ENCODE measurements around the gene COMP. TPM values are rescaled to one million over a fixed set of nuclear protein-coding genes. Genes with fewer than 3 reads are reported as not detected.

COMP gene
- total RNA-seq, 1 experiment from 2014 or later = 0.13 TPM

DNA sequence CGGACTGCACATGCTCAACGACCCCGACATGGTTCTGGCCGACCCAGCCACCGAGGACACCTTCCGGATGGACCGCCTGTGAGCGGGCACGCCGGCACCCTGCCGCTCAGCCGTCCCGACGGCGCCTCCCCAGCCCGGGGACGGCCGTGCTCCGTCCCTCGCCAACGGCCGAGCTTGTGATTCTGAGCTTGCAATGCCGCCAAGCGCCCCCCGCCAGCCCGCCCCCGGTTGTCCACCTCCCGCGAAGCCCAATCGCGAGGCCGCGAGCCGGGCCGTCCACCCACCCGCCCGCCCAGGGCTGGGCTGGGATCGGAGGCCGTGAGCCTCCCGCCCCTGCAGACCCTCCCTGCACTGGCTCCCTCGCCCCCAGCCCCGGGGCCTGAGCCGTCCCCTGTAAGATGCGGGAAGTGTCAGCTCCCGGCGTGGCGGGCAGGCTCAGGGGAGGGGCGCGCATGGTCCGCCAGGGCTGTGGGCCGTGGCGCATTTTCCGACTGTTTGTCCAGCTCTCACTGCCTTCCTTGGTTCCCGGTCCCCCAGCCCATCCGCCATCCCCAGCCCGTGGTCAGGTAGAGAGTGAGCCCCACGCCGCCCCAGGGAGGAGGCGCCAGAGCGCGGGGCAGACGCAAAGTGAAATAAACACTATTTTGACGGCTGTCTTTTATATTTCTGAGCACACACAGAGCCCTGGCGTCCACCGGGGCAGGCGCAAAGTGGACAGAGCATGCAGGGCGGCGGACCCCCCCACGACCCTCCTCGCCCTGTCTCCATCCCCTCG lies 13.6 kb downstream of the COMP start:
- Mint-ChIP-seq H3K36me3 (no peaks in the 10 kb centered on the region), H3K4me1 (no peaks in the 10 kb centered on the region), H3K9me3 (no peaks in the 10 kb centered on the region), H3K4me3 (peak overlapping the region; percentile 36; the same call in 1 of the 2 replicates), H3K27me3 (ENCODE audit: low read depth) (peaks cover 96% of the 10 kb centered on the region), H3K27ac (no peak overlapping the region)
- CTCF ChIA-PET = interaction anchor here (0.7 to 1.9 kb wide), 10 partner anchors 10 to 339 kb away, joined by 3 to 15 read pairs (median 3); no protein-coding TSS in a partner anchor
- no peak; the same call in 1 of the 2 replicates for ATAC-seq
- POLR2A ChIA-PET = interaction anchor here (0.6 kb wide), 1 partner anchor 83 kb away, joined by 6 read pairs; no protein-coding TSS in a partner anchor
- TF ChIP-seq ZNF416 (CRISPR knock-in tag; IDR thresholded peaks at IDR 0.05) (no peak), CREB1 (CRISPR knock-in tag; IDR thresholded peaks at IDR 0.05) (no peak), OVOL2 (CRISPR knock-in tag; IDR thresholded peaks at IDR 0.05; ENCODE audit: borderline replicate concordance) (no peak), HMGA2 (CRISPR knock-in tag; IDR thresholded peaks at IDR 0.05) (no peak), ETV6 (CRISPR knock-in tag; IDR thresholded peaks at IDR 0.05) (no peak), ZNF138 (CRISPR knock-in tag; conservative IDR thresholded peaks at IDR 0.05) (no peak), PRRX2 (CRISPR knock-in tag; IDR thresholded peaks at IDR 0.05) (no peak), MAX (CRISPR knock-in tag; IDR thresholded peaks at IDR 0.05) (no peak), GRHL2 (CRISPR knock-in tag; IDR thresholded peaks at IDR 0.05; ENCODE audit: insufficient replicate concordance, severe bottlenecking) (no peak), ZNF532 (CRISPR knock-in tag; IDR thresholded peaks at IDR 0.05; ENCODE audit: borderline replicate concordance) (no peak)
- TF ChIP-seq, protein P1, sequence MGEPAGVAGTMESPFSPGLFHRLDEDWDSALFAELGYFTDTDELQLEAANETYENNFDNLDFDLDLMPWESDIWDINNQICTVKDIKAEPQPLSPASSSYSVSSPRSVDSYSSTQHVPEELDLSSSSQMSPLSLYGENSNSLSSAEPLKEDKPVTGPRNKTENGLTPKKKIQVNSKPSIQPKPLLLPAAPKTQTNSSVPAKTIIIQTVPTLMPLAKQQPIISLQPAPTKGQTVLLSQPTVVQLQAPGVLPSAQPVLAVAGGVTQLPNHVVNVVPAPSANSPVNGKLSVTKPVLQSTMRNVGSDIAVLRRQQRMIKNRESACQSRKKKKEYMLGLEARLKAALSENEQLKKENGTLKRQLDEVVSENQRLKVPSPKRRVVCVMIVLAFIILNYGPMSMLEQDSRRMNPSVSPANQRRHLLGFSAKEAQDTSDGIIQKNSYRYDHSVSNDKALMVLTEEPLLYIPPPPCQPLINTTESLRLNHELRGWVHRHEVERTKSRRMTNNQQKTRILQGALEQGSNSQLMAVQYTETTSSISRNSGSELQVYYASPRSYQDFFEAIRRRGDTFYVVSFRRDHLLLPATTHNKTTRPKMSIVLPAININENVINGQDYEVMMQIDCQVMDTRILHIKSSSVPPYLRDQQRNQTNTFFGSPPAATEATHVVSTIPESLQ (CRISPR knock-in tag; IDR thresholded peaks at IDR 0.05) = no peak
- TF ChIP-seq, protein P2, sequence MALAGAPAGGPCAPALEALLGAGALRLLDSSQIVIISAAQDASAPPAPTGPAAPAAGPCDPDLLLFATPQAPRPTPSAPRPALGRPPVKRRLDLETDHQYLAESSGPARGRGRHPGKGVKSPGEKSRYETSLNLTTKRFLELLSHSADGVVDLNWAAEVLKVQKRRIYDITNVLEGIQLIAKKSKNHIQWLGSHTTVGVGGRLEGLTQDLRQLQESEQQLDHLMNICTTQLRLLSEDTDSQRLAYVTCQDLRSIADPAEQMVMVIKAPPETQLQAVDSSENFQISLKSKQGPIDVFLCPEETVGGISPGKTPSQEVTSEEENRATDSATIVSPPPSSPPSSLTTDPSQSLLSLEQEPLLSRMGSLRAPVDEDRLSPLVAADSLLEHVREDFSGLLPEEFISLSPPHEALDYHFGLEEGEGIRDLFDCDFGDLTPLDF (CRISPR knock-in tag; IDR thresholded peaks at IDR 0.05) = no peak
- no peak for DNase-seq (ENCODE audit: low spot score)

- H3K27me3 Mint-ChIP-seq (ENCODE audit: low read depth) = peaks cover 96% of the 10 kb centered on the region
- H3K36me3 Mint-ChIP-seq = no peaks in the 10 kb centered on the region
- DNase-seq (ENCODE audit: low spot score) = no peak
Measured at GRCh38 chr19:18776736-18777135, 14.4 kb downstream of the COMP start.

More at GRCh38 chr19:18776736-18777135, 14.4 kb downstream of the COMP start:
- no peak for ATAC-seq
- TF ChIP-seq RELA (CRISPR knock-in tag; IDR thresholded peaks at IDR 0.05; ENCODE audit: borderline replicate concordance) (no peak), CBFB (CRISPR knock-in tag; IDR thresholded peaks at IDR 0.05; ENCODE audit: low read depth) (no peak), ZNF317 (CRISPR knock-in tag; IDR thresholded peaks at IDR 0.05; ENCODE audit: borderline replicate concordance, low read depth) (no peak), TP53 (CRISPR knock-in tag; IDR thresholded peaks at IDR 0.05) (no peak), ZNF232 (CRISPR knock-in tag; IDR thresholded peaks at IDR 0.05) (no peak), GTF2I (CRISPR knock-in tag; conservative IDR thresholded peaks at IDR 0.05) (no peak)
- TF ChIP-seq, protein P1 (CRISPR knock-in tag; IDR thresholded peaks at IDR 0.05) = no peak
- no peak overlapping the region for H3K27ac Mint-ChIP-seq
- H3K4me1 Mint-ChIP-seq = no peaks in the 10 kb centered on the region
- no peaks in the 10 kb centered on the region for H3K9me3 Mint-ChIP-seq
- POLR2A ChIA-PET = no interaction called here
- CTCF ChIA-PET = interaction anchor here (0.6 to 1.9 kb wide), 8 partner anchors 9 to 301 kb away, joined by 3 to 15 read pairs (median 3); no protein-coding TSS in a partner anchor
- H3K4me3 Mint-ChIP-seq = no peak overlapping the region

All from WTC11 (cell line).